MM.1S (cell line): ENCODE data around the gene GSTT2.

ENCODE experiments used
- DNase-seq: peaks from one replicate; pipeline ENCODE4 v3.0.0-alpha.2; 2015
- H2AFZ ChIP-seq: fragments of 300-600 bp; sonication (generic); 2 replicates; pipeline ENCODE4 v1.6.0; 2016; ENCODE audit warnings: antibody characterized with exemption, low read length
- H3F3A ChIP-seq: fragments of 300-600 bp; sonication (generic); 2 replicates; pipeline ENCODE4 v1.6.1; 2016; ENCODE audit warnings: mild to moderate bottlenecking, antibody characterized with exemption, low read length, moderate library complexity, mixed read lengths; ENCODE audit not compliant: insufficient read depth
- H3K27ac ChIP-seq: fragments of 300-600 bp; sonication (generic); 2 replicates; pipeline ENCODE4 v1.5.1; 2016; ENCODE audit warnings: mild to moderate bottlenecking, low read length
- H3K27me3 ChIP-seq: fragments of 300-600 bp; sonication (generic); replicated peaks from 2 replicates; pipeline ENCODE4 v1.6.0; 2016; ENCODE audit warnings: low read length; ENCODE audit not compliant: insufficient read depth
- H3K36me3 ChIP-seq: fragments of 300-600 bp; sonication (generic); replicated peaks from 2 replicates; pipeline ENCODE4 v1.6.1; 2016; ENCODE audit warnings: mild to moderate bottlenecking, low read length, mixed read lengths; ENCODE audit not compliant: insufficient read depth
- H3K4me1 ChIP-seq: fragments of 300-600 bp; sonication (generic); 2 replicates; pipeline ENCODE4 v1.6.1; 2016; ENCODE audit warnings: low read length, mixed read lengths
- H3K4me2 ChIP-seq: fragments of 300-600 bp; sonication (generic); 2 replicates; pipeline ENCODE4 v1.6.0; 2016; ENCODE audit warnings: low read depth, low read length
- H3K4me3 ChIP-seq: fragments of 300-600 bp; sonication (generic); 2 replicates; pipeline ENCODE4 v1.5.1; 2016; ENCODE audit warnings: low read length, mixed read lengths
- H3K79me2 ChIP-seq: fragments of 300-600 bp; sonication (generic); 2 replicates; pipeline ENCODE4 v1.6.1; 2016; ENCODE audit warnings: mixed run types, low read length, mixed read lengths
- H3K9ac ChIP-seq: fragments of 300-600 bp; sonication (generic); 2 replicates; pipeline ENCODE4 v1.6.1; 2016; ENCODE audit warnings: low read length, mixed read lengths
- H3K9me2 ChIP-seq: fragments of 300-600 bp; sonication (generic); replicated peaks from 2 replicates; pipeline ENCODE4 v1.6.1; 2016; ENCODE audit warnings: mild to moderate bottlenecking, low read length, mixed read lengths; ENCODE audit not compliant: insufficient read depth
- H3K9me3 ChIP-seq: fragments of 300-600 bp; sonication (generic); replicated peaks from 2 replicates; pipeline ENCODE4 v1.6.1; 2016; ENCODE audit warnings: mild to moderate bottlenecking, low read length, mixed read lengths; ENCODE audit not compliant: insufficient read depth
- H4K20me1 ChIP-seq: fragments of 300-600 bp; sonication (generic); 2 replicates; pipeline ENCODE4 v1.6.1; 2016; ENCODE audit warnings: mild to moderate bottlenecking, low read length, moderate library complexity, mixed read lengths; ENCODE audit not compliant: insufficient read depth
- EZH2 ChIP-seq: fragments of 300-600 bp; sonication (generic); optimal IDR thresholded peaks from 2 replicates; pipeline ENCODE3; 2017; ENCODE audit warnings: low read depth, mild to moderate bottlenecking, antibody characterized with exemption, low read length, mixed read lengths
- EZH2phosphoT487 ChIP-seq: fragments of 300-600 bp; sonication (generic); IDR thresholded peaks from 2 replicates; pipeline ENCODE4 v1.6.1; 2018; ENCODE audit warnings: antibody characterized with exemption, low read length
- TF ChIP-seq, protein P1 (sequence below): fragments of 300-600 bp; sonication (generic); IDR thresholded peaks from 2 replicates; pipeline ENCODE4 v1.5.1; 2016; ENCODE audit warnings: antibody characterized with exemption, low read length, mixed read lengths

GSTT2 gene

DNA sequence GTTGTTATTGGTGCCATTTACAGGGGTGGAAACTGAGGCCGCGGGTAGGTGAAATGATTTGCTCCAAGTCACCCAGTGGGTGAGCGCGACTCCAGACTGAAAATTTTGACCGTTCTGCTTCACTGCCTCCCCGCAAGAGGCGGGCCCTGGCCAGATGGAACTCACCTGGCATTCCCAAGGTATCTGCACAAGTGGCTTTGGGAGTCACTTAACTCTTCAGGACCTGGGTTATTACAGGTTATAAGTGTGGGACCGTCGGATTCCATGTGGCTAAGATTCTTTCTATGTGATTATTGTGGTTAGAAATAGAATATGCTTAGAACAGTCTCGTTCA, 31.8 kb downstream of the GSTT2 start:
- H3K9me2 ChIP-seq: no peaks in the 10 kb centered on the region
- peak overlapping the region; percentile 69; the same call in 1 of the 2 replicates for H3K27ac ChIP-seq
- H3K9ac ChIP-seq: peak overlapping the region; percentile 81
- peak overlapping the region; percentile 87 for H2AFZ ChIP-seq
- H3K4me3 ChIP-seq: peak overlapping the region; percentile 93
- no peak for DNase-seq
- TF ChIP-seq EZH2 (no peak), EZH2phosphoT487 (no peak)
- TF ChIP-seq, protein P1, sequence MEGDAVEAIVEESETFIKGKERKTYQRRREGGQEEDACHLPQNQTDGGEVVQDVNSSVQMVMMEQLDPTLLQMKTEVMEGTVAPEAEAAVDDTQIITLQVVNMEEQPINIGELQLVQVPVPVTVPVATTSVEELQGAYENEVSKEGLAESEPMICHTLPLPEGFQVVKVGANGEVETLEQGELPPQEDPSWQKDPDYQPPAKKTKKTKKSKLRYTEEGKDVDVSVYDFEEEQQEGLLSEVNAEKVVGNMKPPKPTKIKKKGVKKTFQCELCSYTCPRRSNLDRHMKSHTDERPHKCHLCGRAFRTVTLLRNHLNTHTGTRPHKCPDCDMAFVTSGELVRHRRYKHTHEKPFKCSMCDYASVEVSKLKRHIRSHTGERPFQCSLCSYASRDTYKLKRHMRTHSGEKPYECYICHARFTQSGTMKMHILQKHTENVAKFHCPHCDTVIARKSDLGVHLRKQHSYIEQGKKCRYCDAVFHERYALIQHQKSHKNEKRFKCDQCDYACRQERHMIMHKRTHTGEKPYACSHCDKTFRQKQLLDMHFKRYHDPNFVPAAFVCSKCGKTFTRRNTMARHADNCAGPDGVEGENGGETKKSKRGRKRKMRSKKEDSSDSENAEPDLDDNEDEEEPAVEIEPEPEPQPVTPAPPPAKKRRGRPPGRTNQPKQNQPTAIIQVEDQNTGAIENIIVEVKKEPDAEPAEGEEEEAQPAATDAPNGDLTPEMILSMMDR: no peak
- H3F3A ChIP-seq: peaks cover 9% of the 10 kb centered on the region; the same call in 1 of the 2 replicates
- peaks cover 14% of the 10 kb centered on the region; the same call in 1 of the 2 replicates for H3K4me1 ChIP-seq
- no peaks in the 10 kb centered on the region for H4K20me1 ChIP-seq
- H3K4me2 ChIP-seq: peak overlapping the region; percentile 95
- no peaks in the 10 kb centered on the region for H3K9me3 ChIP-seq
- no peaks in the 10 kb centered on the region for H3K27me3 ChIP-seq
- H3K36me3 ChIP-seq: no peaks in the 10 kb centered on the region
- H3K79me2 ChIP-seq: peaks cover 55% of the 10 kb centered on the region

DNA sequence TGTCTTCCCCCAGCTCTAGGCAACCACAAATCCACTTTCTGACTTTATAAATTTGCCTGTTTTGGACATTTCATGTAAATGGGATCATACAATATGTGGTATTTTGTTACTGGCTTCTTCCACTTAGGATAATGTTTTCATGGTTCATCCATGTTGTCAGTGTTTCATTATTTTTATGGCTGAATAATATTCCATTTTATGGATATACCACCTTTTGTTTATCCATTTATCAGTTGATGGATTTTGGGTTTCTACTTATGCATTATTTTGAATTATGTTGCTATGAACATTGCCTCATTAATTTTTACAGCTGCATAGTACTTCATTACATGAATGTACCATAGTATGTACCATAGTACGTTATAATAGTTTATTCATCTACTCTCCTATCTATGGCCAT, 36.2 kb downstream of the GSTT2 start:
- H3K36me3 ChIP-seq: peaks cover 4% of the 10 kb centered on the region; the same call in 1 of the 2 replicates
- H3K9ac ChIP-seq: no peak overlapping the region
- no peaks in the 10 kb centered on the region for H3K27me3 ChIP-seq
- H3K27ac ChIP-seq: no peak overlapping the region
- H3K4me3 ChIP-seq: no peak overlapping the region
- TF ChIP-seq EZH2phosphoT487 (no peak), EZH2 (no peak)
- TF ChIP-seq, protein P1: no peak
- H4K20me1 ChIP-seq: no peaks in the 10 kb centered on the region
- no peaks in the 10 kb centered on the region for H3K9me3 ChIP-seq
- DNase-seq: no peak
- H2AFZ ChIP-seq: no peak overlapping the region
- no peak overlapping the region for H3K4me2 ChIP-seq
- peaks cover 9% of the 10 kb centered on the region; the same call in 1 of the 2 replicates for H3F3A ChIP-seq
- no peaks in the 10 kb centered on the region for H3K9me2 ChIP-seq
- H3K79me2 ChIP-seq: peaks cover 84% of the 10 kb centered on the region
- peaks cover 5% of the 10 kb centered on the region; the same call in 1 of the 2 replicates for H3K4me1 ChIP-seq

DNA sequence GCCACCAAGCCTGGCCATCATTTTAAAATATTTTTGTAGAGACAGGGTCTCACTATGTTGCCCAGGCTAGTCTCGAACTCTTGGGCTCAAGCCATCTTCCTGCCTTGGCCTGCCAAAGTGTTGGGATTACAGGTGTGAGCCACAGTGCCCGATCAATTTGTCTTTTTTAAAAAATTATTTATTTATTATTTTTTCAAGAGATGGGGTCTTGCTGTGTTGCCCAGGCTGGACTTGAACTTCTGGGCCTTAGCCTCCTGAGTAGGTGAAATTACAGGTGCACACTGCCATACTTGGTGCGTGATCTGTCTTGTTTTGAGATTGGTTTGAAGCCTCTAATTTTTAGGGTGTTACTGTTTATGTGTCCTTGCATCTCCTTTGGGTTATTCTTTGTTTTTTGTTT, 41.4 kb downstream of the GSTT2 start:
- Histone ChIP-seq H3K4me2 (no peak overlapping the region), H3K79me2 (peaks cover 76% of the 10 kb centered on the region), H3K9ac (no peak overlapping the region), H3K9me2 (no peaks in the 10 kb centered on the region), H3F3A (no peaks in the 10 kb centered on the region), H3K4me3 (no peak overlapping the region), H3K9me3 (no peaks in the 10 kb centered on the region), H4K20me1 (no peaks in the 10 kb centered on the region), H3K4me1 (no peaks in the 10 kb centered on the region), H3K36me3 (peaks cover 4% of the 10 kb centered on the region; the same call in 1 of the 2 replicates), H2AFZ (no peak overlapping the region), H3K27me3 (no peaks in the 10 kb centered on the region), H3K27ac (no peak overlapping the region)
- TF ChIP-seq EZH2: no peak
- TF ChIP-seq EZH2phosphoT487: no peak
- no peak for DNase-seq

DNA sequence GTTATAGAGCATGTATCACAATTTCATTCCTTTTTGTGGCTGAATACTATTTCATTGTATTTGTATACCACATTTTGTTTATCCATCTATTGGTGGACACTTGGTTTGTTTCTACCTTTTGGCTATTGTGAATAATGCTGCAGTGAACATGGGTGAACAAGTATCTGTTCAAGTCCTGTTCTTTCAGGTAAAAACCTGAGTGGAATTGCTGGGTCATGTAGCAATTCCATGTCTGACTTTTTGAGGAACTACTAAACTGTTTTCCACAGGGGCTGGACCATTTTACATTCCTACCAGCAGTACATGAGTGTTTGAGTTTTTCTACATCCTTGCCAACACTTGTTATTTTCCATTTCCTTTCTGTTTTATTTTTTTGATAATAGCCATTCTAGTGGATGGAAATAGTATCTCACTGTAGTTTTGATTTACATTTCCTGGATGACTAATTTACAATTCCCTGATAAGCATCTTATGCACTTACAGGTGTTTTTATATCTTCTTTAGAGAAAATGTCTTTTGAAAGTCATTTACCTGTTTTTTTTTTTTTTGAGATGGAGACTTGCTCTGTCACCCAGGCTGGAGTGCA, 43.4 kb downstream of the GSTT2 start:
- H3K27me3 ChIP-seq: no peaks in the 10 kb centered on the region
- DNase-seq: no peak
- H3K9ac ChIP-seq: no peak overlapping the region
- H3K36me3 ChIP-seq: no peaks in the 10 kb centered on the region
- no peak overlapping the region for H3K4me2 ChIP-seq
- no peaks in the 10 kb centered on the region for H3K4me1 ChIP-seq
- no peak overlapping the region for H2AFZ ChIP-seq
- no peaks in the 10 kb centered on the region for H3K9me2 ChIP-seq
- no peaks in the 10 kb centered on the region for H3F3A ChIP-seq
- no peak overlapping the region for H3K27ac ChIP-seq
- H3K9me3 ChIP-seq: no peaks in the 10 kb centered on the region
- TF ChIP-seq, protein P1: no peak
- TF ChIP-seq EZH2phosphoT487 (no peak), EZH2 (no peak)
- H3K4me3 ChIP-seq: no peak overlapping the region
- peaks cover 76% of the 10 kb centered on the region for H3K79me2 ChIP-seq
- no peaks in the 10 kb centered on the region for H4K20me1 ChIP-seq
